Astrocyte of the cerebellum (primary cell): ENCODE data around the gene CDH6.

Experiments used
- DNase-seq: peaks from one replicate; pipeline ENCODE4 v3.0.0-alpha.2; 2011; ENCODE audit warnings: low read depth
- H3K4me3 ChIP-seq: 2 replicates; pipeline ENCODE4 v1.5.1; 2011; ENCODE audit warnings: mild to moderate bottlenecking, low read depth, low read length, moderate library complexity
- in situ Hi-C: cut with HindIII; loops from 2 replicates; pipeline ENCODE4 v1.10.0; 2017; ENCODE audit warnings: low sequenced_read_pairs
- TF ChIP-seq, protein P1 (sequence below): IDR thresholded peaks from 2 replicates; pipeline ENCODE4 v1.5.1; 2012; ENCODE audit warnings: low read length, low read depth, moderate library complexity, mild to moderate bottlenecking; ENCODE audit errors: missing control alignments

CDH6 gene

DNA sequence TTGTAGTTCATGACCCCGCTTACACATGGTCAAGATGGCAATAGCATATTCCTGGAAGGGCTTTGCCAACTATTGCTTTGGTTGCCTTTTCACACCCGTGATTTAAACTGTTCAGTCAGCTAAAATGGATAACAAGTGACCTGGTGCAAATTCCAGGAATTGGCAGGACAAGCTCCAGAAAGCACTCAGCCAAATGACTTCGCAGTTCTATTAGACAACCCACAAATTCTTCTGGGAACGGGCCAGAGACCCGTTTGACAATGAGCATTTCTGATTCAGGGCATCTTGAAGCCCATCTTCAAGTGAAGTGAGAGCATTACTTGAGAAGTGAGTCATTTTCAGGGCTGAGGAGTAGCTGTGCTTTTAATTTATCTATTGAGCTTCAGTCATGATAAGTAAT lies 173.5 kb downstream of the CDH6 start:
- TF ChIP-seq, protein P1, sequence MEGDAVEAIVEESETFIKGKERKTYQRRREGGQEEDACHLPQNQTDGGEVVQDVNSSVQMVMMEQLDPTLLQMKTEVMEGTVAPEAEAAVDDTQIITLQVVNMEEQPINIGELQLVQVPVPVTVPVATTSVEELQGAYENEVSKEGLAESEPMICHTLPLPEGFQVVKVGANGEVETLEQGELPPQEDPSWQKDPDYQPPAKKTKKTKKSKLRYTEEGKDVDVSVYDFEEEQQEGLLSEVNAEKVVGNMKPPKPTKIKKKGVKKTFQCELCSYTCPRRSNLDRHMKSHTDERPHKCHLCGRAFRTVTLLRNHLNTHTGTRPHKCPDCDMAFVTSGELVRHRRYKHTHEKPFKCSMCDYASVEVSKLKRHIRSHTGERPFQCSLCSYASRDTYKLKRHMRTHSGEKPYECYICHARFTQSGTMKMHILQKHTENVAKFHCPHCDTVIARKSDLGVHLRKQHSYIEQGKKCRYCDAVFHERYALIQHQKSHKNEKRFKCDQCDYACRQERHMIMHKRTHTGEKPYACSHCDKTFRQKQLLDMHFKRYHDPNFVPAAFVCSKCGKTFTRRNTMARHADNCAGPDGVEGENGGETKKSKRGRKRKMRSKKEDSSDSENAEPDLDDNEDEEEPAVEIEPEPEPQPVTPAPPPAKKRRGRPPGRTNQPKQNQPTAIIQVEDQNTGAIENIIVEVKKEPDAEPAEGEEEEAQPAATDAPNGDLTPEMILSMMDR = no peak
- no peak for DNase-seq
- in situ Hi-C loops = no loop called here
- no peak overlapping the region for H3K4me3 ChIP-seq

- no peak for DNase-seq
- in situ Hi-C loops = no loop called here
- H3K4me3 ChIP-seq = no peak overlapping the region
- TF ChIP-seq, protein P1 = no peak
Measured at GRCh38 chr5:31372124-31372523, 178.6 kb downstream of the CDH6 start.

DNA sequence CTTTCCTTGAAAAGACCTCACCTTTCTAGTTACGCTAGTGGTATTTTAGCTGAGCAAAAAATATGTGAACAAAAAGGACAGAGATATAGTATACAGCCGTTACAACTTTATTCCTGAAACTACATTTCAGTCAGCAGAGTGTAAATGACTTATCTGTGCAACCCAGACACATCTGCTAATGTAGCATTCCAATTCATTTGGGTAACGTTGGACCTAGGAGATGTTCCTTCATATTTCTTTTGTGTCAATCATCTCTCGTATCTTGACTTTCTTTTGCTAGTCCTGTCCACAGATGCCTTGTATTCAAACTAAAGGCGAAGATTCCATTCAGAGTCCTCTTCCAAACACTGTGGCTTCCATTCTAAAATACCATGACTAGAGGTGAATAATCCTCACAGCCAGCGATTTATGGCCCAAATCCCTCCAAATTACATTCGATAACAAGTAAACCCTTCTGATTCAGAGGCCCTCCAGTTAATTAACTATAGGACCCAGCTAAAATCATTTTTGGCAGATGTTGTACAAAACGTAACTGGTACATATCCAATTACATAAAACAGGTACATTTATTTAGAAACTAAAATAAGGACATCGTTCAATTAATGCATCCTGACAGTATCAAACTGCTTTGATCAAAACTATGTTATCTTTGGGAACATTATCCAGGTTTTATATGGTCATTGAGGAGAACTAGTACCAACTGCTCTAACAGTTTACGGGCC lies 182.7 kb downstream of the CDH6 start:
- TF ChIP-seq, protein P1 = no peak
- in situ Hi-C loops = no loop called here
- no peak for DNase-seq
- H3K4me3 ChIP-seq = no peak overlapping the region

DNA sequence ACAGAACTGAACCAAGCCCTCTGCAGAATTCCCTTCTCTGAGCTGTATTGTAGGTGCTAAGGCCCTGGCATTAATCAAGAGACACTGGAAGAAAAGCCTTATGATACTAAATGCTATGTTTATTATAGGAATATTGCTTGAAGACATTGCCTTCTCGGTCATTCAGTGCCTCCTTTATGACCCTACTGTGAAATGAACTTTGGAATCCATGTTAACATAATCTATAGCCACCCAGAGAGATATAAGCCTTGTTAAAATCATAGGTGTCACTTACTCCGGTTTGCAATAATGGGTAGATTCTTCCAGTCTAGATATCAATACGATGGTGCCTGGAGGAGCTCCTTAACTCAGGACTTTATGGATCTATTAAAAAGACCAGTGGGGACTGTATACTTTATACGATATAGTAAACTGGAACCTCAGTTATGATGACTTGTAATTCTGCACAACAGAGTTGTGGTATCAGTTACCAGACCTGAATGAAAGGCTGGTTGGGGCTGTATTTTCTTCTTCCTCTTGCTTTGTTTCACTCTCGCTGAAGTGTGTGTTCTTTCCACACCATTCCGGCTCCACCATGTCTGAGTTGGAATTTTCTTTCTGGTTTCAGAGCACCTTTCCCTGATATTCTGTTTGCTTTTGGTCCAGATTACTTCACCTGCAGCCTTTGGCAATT lies 183.9 kb downstream of the CDH6 start:
- DNase-seq = no peak
- in situ Hi-C loops = no loop called here
- no peak overlapping the region for H3K4me3 ChIP-seq
- TF ChIP-seq, protein P1 = no peak

DNA sequence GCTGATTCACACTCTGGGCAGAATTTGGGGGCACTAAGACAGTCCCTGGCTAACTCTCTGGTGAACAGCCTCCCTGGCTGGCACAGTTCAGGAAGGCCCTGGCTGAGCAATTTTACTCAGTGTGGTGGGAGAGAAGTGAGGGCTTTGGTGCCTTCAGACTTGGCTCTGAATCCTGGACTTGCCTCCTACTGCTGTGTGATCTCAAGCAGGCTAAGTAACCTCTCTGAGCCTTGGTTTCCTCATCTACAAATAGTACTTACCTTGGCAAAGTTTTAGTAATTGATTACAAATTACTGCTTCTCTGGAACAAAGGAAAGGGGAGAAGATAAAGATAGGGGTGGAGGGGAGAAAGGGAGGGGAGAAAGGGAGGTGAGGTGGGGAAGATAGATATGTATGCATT lies 184.7 kb downstream of the CDH6 start:
- TF ChIP-seq, protein P1 = no peak
- H3K4me3 ChIP-seq = no peak overlapping the region
- no peak for DNase-seq
- in situ Hi-C loops = no loop called here
